Measurements from ENCODE around the gene MSI2.

Gene MSI2

DNA sequence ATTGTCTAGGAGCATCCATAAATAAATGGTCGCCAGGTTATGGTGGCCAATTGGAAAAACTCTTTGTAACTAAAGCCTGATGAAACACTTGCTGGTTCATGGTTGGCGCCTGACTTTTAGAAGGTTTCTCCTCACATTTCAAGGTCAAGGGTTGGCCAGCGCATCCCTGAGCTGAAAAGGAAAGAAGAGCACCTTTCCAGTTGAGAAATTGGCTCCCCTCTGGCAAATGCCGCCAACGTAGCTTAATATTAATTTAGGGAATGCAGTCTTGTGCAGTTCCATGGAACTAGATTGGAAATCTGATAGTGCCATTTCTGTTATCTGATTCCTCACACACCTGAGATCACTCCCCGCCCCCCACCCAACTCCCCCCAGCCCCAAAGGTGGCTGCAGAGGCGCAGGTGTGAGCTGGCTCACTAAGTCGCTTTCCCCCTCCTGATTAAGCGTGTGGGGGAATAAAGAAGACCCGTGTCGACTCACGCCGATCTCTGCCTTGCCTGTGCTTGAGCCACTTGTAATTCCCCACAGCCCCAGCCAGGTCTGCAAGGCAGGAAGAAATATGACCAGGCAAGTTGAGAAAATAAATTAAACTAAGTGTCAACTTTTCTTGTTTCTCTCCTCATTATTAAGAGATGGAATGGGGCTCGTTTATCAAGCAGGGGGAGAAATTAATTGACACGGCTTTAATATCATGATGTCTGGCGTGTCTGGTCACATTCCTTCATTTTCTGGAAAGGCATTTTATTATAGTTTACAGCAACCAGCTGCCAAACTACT, 331.1 kb downstream of the MSI2 start:
- no peak for DNase-seq (ENCODE audit: low read depth in 2 of 2, low spot score in 1 of 2)

DNA sequence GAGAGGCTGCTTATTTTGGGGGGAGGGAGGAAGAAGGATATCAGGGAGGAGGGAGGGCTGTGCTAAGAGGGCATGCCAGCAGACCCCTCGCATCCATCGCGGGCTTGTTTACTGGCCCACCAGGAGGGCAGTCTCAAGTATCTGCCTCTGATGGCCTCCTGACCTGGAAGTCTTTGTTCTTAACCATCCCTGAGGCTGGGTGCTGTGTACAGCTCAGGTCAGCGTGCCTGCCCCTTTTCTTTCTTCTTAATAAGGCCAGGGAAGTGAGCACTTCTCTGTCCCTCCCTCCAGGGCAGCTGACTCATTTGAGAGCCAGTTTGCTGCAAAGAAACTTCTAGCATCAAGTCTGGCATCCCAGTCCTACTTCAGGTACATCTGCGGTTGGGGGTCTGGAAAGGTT, 331.8 kb downstream of the MSI2 start:
- no peak for DNase-seq (ENCODE audit: low read depth in 2 of 2, low spot score in 1 of 2)

DNA sequence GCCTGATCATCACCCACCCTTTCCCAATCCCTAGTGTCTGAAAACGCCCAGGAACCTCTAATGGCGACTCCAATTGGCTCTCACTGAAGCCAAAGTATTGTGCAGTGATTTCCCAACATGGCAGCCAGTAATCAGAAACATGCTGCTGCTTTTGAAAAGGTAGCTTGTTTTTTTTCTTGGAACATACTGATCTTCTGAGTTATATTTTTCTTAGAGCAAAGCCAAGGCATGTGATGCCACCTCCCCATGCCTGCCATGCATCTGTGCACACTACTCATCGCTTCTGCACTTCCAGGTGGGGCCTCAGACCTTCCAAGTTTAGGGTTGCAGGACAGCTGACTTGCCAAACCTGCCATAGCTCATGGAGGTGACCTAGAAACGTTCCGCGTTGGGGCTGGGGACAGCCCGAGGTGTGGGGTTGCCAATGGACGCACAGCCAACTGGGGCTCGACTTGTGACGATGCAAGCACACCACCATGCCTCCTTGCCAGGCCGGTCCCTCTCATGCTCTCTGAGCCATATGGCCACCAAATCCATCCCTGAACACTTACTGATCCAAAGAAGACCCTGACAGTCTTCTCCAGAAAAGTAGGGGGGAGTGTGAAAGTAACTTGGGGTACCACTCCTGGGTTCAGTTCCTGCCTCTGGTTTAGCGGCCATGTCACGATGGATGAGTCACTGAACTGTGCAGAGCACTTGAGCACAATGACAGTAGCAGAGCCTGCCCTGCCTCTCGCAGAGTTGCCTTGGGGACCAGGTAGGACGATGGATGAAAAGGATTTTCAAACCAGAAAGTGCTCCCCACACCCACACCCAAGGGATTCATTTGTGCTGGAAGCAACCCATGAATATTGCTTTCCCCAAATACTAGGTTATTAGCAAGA, 333.1 kb downstream of the MSI2 start:
- no peak for DNase-seq (ENCODE audit: low read depth in 2 of 2, low spot score in 1 of 2)

DNA sequence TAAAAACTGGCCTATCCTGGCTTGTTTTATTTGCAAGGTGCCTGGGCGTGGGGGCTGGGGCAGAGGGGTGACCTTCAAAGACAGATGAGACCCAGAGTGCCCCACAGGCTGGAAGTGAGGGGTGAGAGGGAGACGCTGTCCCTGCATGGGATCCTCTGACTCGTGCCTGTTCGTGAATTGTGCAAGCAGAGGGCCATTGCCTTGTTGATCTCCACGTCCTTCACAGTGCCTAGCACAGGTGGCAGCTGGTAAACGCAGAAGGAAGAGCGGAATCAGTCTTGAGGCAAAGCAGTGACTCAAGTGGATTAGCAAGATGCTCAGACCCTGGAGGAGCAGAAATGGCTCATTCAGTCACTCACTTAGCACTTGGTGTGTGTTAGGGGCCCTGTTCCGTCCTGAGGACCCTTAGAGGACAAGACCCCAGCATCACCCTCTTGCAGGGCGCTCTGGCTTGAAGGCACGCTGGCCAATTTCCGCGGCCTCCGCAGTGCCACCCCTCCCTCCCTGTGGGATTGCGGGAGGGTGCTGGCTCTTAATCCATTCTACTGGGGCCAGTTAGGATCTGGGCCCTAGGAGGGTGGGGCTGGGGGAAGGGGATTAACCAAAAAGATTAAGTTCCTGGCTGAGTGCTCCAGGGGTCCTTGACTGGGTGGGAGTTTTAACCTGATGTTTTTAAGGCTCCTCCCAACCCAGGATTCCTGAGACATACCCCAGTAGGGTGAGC, 337.6 kb downstream of the MSI2 start:
- no peak for DNase-seq (ENCODE audit: low read depth in 2 of 2, low spot score in 1 of 2)

DNA sequence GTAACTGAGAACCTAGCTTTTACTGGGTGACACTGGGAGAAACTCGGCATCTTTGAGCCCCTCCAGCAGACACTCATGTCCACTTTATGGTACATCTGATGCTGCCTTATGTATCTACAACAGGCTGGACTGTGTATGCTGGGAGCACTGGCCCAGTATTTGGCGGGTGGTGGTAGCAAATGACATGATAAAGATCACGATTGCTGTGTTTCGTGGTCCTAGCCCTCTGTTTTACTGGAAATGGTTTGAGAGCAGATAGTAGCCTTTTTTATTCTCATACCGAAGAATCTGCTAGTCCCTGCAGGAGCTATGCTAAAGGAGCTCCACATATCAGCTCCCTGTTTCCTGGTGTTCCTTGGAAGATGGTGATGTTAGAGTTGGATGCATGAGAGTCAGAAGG, 338.4 kb downstream of the MSI2 start:
- no peak for DNase-seq (ENCODE audit: low read depth in 2 of 2, low spot score in 1 of 2)

DNA sequence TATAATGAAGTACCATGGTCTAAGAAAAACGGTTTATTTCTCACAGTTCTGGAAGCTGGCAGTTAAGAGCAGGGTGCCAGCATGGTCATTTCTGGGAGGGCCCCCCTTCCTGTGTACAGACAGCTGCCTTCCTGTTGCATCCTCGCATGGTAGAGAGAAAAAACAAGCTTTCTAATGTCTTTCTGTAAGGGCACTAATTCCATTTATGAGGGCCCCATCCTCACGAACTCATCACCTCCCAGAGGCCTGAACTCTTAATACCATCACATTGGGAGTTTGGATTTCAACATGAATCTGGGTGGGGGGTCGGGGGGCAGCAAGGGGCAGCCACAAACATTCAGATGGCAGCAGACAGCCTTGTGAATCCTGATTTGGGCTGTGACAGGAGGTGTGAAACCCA, 339.1 kb downstream of the MSI2 start:
- DNase-seq (ENCODE audit: low read depth in 2 of 2, low spot score in 1 of 2): no peak

DNA sequence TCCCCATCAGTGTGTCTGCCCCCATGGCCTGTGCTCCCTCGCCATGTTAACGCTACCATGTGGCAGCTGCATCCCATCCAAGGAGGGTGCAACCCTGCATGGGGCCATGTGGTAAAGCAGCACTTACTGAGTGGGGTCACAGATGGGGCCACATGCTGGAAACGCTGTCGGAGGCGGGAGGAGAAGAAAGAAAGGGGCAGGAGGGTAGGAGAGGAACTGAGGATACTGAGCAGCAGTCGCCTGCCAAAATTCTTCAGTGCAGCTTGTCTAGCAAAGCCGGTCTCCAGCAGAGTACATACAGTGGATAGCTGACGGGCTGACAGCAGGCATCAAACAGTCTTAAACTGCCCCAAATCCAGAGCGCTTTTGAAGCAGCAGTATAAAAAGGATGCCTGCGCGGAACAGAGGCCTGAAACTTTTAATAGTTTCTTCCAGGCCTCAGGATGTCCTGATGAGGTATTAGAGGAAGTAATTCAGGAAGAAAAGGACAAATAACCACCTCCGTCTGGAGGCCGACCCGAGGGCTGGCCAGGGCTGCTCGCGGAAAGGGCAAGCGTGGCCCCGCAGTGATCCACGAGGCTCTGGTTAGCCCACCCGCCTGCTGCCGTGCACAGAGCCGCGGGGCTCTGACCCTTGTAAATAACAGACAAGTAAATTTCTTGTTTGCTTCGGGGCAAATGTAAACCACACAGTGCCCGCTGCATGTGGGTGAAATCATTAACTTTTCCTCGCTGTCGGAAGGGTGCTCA, 339.8 kb downstream of the MSI2 start:
- DNase-seq (ENCODE audit: low read depth in 2 of 2, low spot score in 1 of 2): no peak

DNA sequence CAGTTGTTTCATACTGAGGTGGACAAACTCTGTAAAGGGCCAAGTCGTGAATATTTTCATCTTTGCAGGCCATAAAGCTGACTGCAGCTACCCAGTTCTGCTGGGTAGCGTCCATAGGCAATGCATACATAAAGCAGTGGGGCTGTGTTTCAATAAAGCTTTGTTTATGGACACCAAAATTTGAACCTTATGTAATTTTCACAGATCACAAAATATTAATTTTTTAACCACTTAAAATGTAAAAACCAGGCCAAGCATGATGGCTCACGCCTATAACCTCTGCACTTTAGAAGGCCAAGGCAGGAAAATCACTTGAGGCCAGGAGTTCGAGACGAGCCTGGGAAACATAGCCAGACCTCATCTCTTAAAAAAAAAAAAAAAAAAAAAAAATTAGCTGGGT, 340.8 kb downstream of the MSI2 start:
- DNase-seq (ENCODE audit: low read depth in 2 of 2, low spot score in 1 of 2): no peak

DNA sequence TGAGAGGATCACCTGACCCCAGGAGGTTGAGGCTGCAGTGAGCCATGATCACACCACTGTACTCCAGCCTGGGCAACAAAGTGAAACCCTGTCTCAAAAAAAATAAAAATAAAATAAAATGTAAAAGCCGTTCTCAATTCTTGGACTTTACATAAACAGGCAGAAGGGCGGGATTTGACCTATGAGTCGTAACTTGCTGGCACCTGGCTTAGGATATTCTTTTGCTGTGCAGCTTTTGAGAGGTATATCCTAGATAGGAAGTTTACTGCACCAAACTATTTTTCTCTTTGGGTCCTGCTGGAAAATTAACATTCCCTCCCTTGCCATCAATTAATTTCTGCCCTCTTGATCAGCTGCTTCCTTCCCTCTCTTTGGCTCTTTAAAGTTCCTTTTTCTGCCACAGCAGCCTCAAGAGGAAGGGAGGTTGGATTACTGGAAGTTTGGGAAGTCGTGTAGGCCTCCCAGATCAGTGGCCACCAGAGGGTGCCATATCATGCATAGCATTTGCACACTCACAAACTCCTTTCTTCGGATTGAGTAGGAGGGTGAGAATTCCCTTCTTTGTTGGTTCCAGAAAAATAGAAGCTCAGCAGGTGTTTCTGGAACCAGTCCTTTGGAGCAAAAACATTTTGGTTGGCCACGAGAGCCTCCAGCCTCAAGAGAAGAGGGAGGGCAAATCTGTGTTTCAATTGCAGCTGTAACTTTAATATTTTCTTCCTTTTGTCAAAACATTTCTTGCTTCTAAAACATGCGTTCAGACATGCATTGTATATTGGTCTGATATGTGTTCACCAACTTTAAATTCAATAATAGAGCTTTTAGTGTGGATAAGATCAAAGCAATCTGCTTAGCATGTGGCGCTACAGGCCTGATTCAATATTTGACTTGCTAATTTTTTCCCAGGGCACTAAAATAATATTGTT, 341.5 kb downstream of the MSI2 start:
- no peak for DNase-seq (ENCODE audit: low read depth in 2 of 2, low spot score in 1 of 2)

DNA sequence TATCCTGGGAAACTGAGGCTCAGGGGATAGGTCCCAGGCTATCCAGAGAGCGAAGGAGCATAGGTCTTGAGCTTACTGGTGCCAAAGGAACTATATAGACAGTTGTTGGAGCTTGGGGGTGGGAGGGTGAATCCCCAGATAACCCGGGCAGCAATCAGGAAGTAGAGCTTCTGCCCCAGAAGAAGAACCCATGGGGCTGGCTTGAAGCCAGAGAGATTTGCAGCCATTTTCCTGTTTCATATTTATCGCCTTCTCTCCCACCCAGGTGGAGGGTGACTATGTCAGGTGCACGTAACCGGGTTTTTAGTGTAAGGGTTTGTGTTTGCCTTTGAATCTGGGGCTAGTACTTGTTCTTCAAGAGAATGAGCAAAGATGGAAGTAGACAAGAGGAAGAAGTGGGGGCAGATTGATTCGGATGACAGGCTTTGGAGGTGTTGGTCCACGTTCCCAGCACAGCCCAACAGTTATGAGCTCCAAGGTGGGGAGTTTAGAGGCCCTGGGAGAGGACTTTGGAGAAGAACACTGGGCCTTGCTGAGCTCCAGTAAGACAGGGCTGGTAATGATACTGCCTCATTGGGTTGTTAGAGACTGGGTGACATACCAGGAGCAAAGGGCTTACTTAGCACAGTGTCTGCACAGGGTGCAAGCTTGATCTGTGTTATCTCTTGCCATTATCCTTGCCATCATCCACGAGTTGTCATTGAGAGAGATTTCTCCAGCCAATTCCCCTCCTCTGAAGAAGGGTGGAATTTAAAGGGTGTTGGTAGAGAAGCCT, 343.1 kb downstream of the MSI2 start:
- DNase-seq (ENCODE audit: low read depth in 2 of 2, low spot score in 1 of 2): no peak

DNA sequence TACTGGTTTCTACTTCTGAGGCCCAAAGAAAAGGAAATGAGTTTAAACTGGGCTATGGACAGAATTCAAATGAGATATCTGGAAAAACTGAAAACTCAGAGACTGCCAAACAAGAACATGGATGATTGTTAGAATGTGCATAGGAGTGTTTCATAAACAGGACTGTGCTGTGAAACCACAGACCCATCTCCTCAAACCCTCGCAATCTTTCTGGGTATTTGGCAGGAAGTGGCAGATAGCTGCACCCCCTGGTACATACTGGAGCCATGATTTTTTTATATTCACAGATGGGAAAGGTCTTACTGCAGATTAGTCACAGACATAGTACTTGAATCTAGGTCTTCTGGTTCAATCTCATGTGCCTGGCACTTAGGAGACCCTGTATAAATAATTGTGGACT, 343.8 kb downstream of the MSI2 start:
- DNase-seq (ENCODE audit: low read depth in 2 of 2, low spot score in 1 of 2): no peak

DNA sequence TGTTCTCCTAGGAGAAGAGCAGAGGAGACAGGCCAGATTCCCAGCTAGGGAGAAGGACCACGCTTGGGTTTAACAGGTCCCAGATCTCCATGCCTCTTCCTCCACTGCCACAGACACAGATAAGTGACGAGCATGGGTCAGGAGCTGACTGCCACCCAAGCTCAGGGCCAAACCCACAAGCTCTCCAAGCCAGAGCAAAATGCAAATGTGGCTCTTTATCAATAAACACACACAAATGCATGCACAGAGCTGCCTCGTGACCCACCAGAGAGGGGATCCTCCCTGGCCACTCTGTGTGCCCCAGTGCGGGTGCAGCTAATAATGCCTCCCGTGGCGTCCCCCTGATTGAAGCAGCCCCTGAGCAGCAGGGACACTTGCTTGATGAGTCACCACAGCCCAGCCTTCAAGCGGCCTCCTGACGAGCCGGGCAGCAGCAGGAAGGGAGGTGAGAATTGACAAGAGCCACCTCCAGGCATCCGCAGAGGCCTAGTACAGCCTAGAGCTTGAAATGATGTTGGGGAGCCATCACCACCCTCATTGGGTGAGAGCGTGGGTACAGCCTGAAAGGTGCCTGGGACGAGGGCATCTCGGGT, 344.9 kb downstream of the MSI2 start:
- DNase-seq (ENCODE audit: low read depth in 2 of 2, low spot score in 1 of 2): no peak

DNA sequence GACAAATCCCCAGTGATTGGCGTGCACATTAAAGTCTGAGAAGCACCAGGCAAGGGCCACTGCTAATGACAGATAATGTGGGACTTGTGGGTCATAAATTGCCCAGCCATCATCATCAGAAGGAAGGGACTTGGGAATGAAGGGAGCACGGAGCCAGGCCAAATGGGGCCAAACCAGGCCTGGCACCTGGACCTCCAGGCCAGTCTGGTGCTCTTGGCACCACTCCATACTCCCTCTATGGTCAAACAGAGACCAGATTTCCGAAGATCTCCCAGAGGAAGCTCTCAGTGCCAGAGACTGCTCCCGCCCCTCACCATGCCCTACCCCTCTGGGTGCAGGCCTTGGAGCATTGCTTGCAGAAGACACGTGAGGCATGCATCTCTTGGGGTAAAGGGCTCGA, 346.6 kb downstream of the MSI2 start:
- no peak for DNase-seq (ENCODE audit: low read depth in 2 of 2, low spot score in 1 of 2)

DNA sequence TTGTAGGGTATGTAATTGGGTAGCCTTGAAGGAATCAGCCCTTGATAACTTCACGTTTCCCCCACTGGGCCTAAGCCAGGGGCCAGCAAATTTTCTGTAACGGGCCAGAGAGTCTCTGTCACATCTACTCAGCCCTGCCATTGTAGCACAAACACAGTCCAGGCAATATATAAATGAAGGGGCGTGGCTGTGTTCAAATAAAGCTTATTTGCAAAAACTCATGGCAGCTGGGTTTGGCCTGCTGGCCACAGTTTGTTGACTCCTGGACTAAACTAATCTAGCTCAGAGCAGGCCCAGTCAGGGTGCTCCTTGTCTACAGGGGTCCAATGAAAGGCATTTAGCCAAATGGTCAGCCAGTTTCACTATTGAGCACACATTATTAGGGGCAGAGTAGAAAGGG, 347.2 kb downstream of the MSI2 start:
- no peak for DNase-seq (ENCODE audit: low read depth in 2 of 2, low spot score in 1 of 2)

DNA sequence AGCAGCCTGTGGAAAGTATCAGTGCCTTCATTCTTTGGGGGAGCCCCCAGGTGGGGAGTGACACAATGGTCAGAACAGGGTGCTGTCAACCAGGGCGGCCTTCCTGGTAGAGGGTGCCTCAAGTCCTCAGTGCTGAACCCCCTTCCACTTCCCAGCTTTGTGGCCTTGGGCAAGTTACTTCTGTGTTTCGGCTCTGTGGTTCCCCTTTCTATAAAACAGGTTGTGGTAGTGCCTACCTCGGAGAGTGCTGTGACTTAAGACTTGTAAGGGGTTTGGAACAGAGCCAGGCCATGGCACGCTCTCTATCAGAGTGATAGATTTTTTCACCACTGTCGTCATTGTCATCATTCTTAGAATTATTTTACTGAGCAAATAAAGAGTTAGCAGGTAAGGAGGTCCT, 347.7 kb downstream of the MSI2 start:
- DNase-seq (ENCODE audit: low read depth in 2 of 2, low spot score in 1 of 2): peak in 1 of 2 donors; percentile 34

DNA sequence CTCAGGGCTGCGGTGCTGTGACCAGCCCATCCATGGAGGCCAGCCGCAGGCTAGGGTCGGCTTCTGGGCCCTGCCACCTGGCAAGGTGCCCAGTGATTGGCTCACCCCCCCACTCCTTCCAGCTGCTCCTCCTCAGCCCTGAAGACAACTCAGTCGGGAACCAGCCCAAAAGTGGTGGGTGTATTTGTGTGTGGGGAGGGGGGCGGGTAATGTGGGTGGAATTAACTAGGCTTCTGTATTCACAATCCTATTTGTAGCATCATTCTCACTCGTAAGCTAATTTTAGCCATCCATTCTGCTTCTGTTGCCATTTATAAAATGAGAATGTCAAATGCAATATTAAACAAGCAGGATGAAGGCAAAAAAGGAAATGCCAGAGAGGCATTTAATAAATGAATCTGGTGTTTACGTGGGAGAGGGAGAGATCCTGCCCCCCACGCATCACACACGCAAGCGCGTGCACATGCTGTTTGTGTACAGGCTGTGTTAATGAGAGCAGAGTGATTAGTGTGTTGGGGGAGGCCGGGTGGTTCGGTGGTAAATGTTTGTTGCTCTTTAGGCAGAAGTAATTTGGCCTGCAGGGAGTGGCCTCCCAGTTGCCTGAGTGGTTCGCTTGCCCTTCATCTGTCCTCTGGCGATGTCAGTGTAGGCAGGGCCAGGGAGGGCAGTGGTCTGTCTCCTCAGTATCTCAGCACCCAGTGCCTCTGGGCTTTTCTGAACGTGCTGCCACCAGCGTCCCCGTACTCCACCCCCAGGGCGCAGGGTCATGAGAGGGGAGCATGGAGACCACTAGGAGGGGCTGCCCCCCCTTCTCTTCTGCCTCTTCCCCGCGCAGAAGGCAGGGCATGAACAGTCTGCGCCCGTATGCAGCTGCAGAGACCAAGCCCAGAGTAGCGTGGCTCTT, 348.7 kb downstream of the MSI2 start:
- DNase-seq (ENCODE audit: low read depth in 2 of 2, low spot score in 1 of 2): no peak

DNA sequence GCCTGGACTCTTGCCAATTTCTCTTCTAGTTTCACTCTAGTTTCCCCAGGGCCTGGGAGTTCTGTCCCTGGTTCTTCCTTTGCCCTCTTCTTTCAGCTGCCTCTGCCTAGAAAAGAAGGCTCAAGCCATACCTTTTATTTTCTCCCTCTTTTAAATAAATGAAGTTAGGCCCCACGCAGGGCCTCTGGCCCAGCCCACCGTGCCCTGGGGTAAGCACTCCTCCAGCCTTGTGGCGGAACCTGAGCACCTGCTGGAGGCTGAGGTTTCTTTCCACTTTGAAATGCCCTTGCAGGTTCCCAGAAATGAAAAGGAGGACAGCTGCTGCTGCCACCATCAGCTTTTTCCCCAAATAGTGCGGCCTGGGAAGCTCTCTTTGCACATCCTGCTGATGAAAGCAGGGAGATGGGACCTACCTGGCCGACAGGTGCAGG, 349.4 kb downstream of the MSI2 start:
- DNase-seq (ENCODE audit: low read depth in 2 of 2, low spot score in 1 of 2): no peak
